Mesodermal cell (in vitro differentiated cells): ENCODE measurements around the gene ARID3A.

Experiments
- H3K27ac ChIP-seq: 2 replicates; pipeline ENCODE4 v1.7.0; 2013; ENCODE audit warnings: mild to moderate bottlenecking, low read depth, low read length, moderate library complexity; ENCODE audit not compliant: severe bottlenecking
- H3K36me3 ChIP-seq: 2 replicates; pipeline ENCODE4 v1.7.1; 2013; ENCODE audit warnings: mild to moderate bottlenecking, low read length, moderate library complexity; ENCODE audit not compliant: control insufficient read depth, insufficient read depth
- H3K4me1 ChIP-seq: one replicate; pipeline ENCODE4 v1.7.1; 2013; ENCODE audit warnings: mild to moderate bottlenecking, low read length; ENCODE audit not compliant: insufficient read depth, control insufficient read depth, poor library complexity, severe bottlenecking
- H3K4me3 ChIP-seq: 2 replicates; pipeline ENCODE4 v1.7.0; 2013; ENCODE audit warnings: low read length, control low read depth, mild to moderate bottlenecking; ENCODE audit not compliant: insufficient read depth, poor library complexity, severe bottlenecking; ENCODE audit errors: extremely low read depth
- H3K9me3 ChIP-seq: 2 replicates; pipeline ENCODE4 v1.7.1; 2013; ENCODE audit warnings: mild to moderate bottlenecking, low read length, moderate library complexity; ENCODE audit not compliant: control insufficient read depth
- WGBS, 2 experiments: methylation state at CpG; one replicate each; pipeline ENCODE4 v1.1.5; 2013; ENCODE audit warnings: missing lambda C conversion rate in 2 of 2; ENCODE audit not compliant: insufficient coverage in 2 of 2; 5-methylcytosine and 5-hydroxymethylcytosine counted together

Gene ARID3A

GRCh38 chr19:994516-994915 is 68.7 kb downstream of the ARID3A start:
- H3K36me3 ChIP-seq: peaks cover 39% of the 10 kb centered on the region
- H3K4me3 ChIP-seq: no peak overlapping the region
- 95 to 99% methylated on average over 16 of the region's 18 CpGs for WGBS, 2 experiments
- no peaks in the 10 kb centered on the region for H3K9me3 ChIP-seq
- peaks cover 3% of the 10 kb centered on the region for H3K4me1 ChIP-seq
- no peak overlapping the region for H3K27ac ChIP-seq

GRCh38 chr19:995051-995827 is 69.4 kb downstream of the ARID3A start:
- Histone ChIP-seq H3K27ac (no peak overlapping the region), H3K36me3 (peaks cover 32% of the 10 kb centered on the region), H3K9me3 (no peaks in the 10 kb centered on the region), H3K4me3 (no peak overlapping the region), H3K4me1 (peaks cover 3% of the 10 kb centered on the region)
- 96 to 97% methylated on average over 24 to 25 of the region's 26 CpGs for WGBS, 2 experiments

DNA sequence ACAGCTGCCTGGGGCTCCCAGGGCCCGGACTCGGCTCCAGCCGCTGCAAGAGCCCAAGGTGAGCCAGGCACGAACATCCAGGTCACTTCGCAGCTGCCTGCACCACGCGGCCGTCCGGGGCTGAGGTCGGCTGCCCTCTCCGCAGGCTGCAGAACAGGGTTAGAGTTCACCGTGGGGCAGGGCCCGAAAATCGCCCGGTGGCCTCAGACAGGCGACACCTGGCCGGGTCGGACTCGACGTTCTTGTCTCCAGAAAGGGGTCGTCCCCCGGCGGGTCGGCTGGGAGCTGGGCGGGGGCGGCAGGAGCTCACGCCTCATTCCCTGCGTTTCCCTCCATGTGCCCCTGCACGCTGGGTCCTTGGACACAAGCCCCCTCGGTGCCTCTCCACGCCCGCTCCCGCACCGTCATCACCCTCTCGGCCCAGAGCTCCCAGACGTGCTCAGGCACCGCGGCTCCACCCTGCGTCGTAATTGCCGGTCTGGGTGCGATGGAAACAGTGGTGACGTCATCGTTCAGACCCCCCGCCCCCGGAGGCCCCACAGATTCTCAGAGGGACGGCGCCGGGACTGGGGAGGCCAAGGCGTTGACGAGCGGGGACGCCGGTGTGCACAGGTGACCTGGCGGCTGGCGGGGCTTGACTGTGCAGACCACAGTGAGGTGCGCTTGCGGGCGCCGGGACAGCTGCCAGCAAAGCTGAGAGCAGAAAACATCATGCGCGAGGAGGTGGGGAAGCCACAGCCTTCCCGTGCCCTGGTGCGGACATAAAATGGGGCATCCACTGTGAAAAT is 70.4 kb downstream of the ARID3A start:
- Histone ChIP-seq H3K27ac (no peak overlapping the region), H3K4me3 (no peak overlapping the region), H3K36me3 (peaks cover 22% of the 10 kb centered on the region), H3K4me1 (peaks cover 3% of the 10 kb centered on the region), H3K9me3 (no peaks in the 10 kb centered on the region)
- 50 to 55% methylated on average over 59 to 64 of the region's 64 CpGs for WGBS, 2 experiments

- Histone ChIP-seq H3K36me3 (peaks cover 13% of the 10 kb centered on the region), H3K27ac (no peak overlapping the region), H3K4me3 (no peak overlapping the region), H3K4me1 (peaks cover 3% of the 10 kb centered on the region), H3K9me3 (no peaks in the 10 kb centered on the region)
- WGBS, 2 experiments: 49 to 65% methylated on average over 5 to 6 of the region's 6 CpGs
These were observed 72.2 kb downstream of the ARID3A start for GRCh38 chr19:998064-998463.

- WGBS, 2 experiments: 71 to 90% methylated on average over 2 to 3 of the region's 3 CpGs
These were observed 73.5 kb downstream of the ARID3A start for GRCh38 chr19:999379-999719.

DNA sequence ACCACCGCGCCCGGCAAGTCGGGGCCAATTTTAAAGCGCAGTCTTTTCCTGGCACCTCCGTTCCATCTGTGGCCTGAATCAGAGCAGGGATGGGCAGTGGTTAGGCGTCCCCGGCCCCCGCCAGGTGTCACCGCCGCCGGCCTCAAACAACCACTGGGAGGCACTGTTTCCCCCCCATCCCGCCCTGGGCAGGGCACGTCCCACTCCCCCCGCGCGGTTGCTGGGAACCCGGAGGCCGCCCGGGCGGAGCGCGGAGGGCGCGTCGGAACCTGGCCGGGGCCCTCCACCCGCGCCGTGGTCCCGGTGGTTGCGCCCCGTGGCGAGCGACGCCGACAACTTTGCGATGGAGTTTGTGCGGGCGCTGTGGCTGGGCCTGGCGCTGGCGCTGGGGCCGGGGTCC is 74.3 kb downstream of the ARID3A start, which contains the start of gene GRIN3B:
GRIN3B (plus strand) TSS at position 325 of the 400 bp plus-strand sequence; CDS start at position 344, 19 bp downstream.
- H3K4me3 ChIP-seq: peak within 1 kb of the TSS; percentile 33
- no peaks in the 10 kb centered on the region for H3K9me3 ChIP-seq
- peaks cover 3% of the 10 kb centered on the region for H3K4me1 ChIP-seq
- H3K27ac ChIP-seq: no peak within 1 kb of the TSS
- WGBS, 2 experiments: 3 to 4% methylated on average over 28 to 36 of the region's 43 CpGs
- peaks cover under 1% of the 10 kb centered on the region for H3K36me3 ChIP-seq

More at GRCh38 chr19:999379-999719, 73.5 kb downstream of the ARID3A start:
- H3K4me1 ChIP-seq: peaks cover 3% of the 10 kb centered on the region
- peaks cover 7% of the 10 kb centered on the region for H3K36me3 ChIP-seq
- no peaks in the 10 kb centered on the region for H3K9me3 ChIP-seq
- H3K27ac ChIP-seq: no peak overlapping the region
- no peak overlapping the region for H3K4me3 ChIP-seq

DNA sequence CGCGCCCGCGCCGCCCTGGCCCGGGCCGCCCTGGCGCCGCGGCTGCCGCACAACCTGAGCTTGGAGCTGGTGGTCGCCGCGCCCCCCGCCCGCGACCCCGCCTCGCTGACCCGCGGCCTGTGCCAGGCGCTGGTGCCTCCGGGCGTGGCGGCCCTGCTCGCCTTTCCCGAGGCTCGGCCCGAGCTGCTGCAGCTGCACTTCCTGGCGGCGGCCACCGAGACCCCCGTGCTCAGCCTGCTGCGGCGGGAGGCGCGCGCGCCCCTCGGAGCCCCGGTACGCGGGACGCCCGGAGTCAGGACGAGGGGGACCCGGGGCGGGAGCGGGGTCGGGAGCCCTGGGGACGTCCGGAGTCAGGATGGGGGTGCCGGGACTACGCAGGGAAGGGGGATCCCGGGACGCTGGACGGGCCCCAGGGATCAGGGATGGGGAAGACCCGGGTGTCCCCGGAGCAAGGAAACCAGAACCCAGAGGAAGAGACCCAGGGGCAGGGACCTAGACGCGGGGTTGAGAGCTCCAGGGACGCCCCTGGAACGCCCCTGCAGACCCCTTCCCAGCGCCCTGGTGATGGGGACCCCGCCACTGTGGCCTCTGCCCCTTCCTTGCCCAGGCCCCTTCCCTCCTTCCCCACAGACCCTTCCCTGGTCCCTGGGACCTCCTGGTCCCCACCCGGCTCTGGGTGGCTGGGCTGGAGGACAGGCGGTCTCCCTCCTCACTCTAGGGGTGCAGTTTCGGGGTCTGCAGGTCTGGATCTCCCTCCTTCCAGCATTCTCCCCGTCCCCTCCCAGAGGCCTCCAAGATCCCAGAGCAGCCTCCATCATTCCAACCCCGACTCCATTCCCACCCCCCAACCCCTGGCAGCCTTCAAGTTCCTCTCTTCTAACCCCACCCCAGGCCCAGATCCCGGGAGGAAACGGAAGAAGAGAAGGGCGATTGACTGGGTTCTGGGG is 75.0 kb downstream of the ARID3A start:
- Histone ChIP-seq H3K9me3 (no peaks in the 10 kb centered on the region), H3K4me1 (no peaks in the 10 kb centered on the region), H3K27ac (no peak overlapping the region), H3K36me3 (no peaks in the 10 kb centered on the region), H3K4me3 (peak overlapping the region; percentile 33)
- WGBS, 2 experiments: 5 to 11% methylated on average over 46 to 62 of the region's 73 CpGs

DNA sequence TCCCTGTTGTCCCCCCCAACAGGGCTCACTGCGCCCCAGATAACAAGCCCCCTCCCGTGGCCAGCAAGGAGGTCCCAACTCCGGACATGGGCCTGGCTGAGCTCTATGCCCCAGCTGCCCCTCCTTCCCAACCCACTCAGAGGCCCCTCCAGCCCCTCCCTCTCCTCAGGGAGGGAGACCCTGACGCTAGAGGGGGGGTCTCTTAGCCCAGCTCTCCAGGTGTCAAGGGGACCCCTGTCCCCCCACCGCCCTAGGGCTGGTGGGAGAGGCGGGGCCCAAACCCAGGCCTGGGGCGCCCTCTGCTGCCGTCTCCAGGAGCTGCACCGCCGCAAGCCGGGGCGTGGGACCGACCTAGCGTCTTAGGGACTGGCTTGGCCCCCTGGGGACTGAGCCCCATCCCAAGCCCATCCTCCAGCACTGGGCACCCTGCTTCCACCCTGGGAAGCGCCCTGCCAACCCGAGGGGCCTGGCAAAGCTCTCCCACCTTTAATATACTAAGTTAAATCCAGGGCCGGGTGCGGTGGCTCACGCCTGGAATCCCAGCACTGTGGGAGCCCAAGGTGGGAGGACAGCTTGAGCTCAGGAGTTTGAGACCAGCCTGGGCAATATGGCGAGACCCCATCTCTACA is 75.8 kb downstream of the ARID3A start:
- WGBS, 2 experiments: 1 to 5% methylated on average over 10 to 12 of the region's 20 CpGs
- Histone ChIP-seq H3K4me3 (no peak overlapping the region), H3K27ac (no peak overlapping the region), H3K9me3 (no peaks in the 10 kb centered on the region), H3K4me1 (no peaks in the 10 kb centered on the region), H3K36me3 (no peaks in the 10 kb centered on the region)

GRCh38 chr19:1002600-1002999 is 76.8 kb downstream of the ARID3A start:
- Histone ChIP-seq H3K9me3 (no peaks in the 10 kb centered on the region), H3K4me3 (no peak overlapping the region), H3K36me3 (no peaks in the 10 kb centered on the region), H3K27ac (no peak overlapping the region), H3K4me1 (no peaks in the 10 kb centered on the region)
- WGBS, 2 experiments: 77 to 79% methylated on average over 3 to 4 of the region's 4 CpGs

GRCh38 chr19:1003283-1003682 is 77.4 kb downstream of the ARID3A start:
- Histone ChIP-seq H3K9me3 (no peaks in the 10 kb centered on the region), H3K4me1 (no peaks in the 10 kb centered on the region), H3K27ac (no peak overlapping the region), H3K4me3 (no peak overlapping the region), H3K36me3 (no peaks in the 10 kb centered on the region)
- WGBS, 2 experiments: 93 to 94% methylated on average over 33 to 37 of the region's 37 CpGs
